HepG2 (cell line): Measurements from ENCODE around the gene ARHGAP45. TPM values are rescaled to one million over a fixed set of nuclear protein-coding genes. Genes with fewer than 3 reads are reported as not detected.

Experiments used
- ATRX ChIP-seq: sonication (generic); formaldehyde crosslinking; IDR thresholded peaks from 2 replicates; pipeline ENCODE4 v1.4.0; 2020; ENCODE audit warnings: missing genetic modification reagents, borderline replicate concordance
- CBX5 ChIP-seq: sonication (generic); formaldehyde crosslinking; IDR thresholded peaks from 2 replicates; pipeline ENCODE4 v1.4.0; 2020; ENCODE audit warnings: missing genetic modification reagents, borderline replicate concordance
- DMAP1 ChIP-seq: IDR thresholded peaks from 2 replicates; pipeline ENCODE4 v1.6.1; 2016
- E2F1 ChIP-seq: sonication (generic); formaldehyde crosslinking; IDR thresholded peaks from 2 replicates; pipeline ENCODE4 v1.5.0; 2020; ENCODE audit warnings: missing genetic modification reagents
- GABPA ChIP-seq, 2 experiments: IDR thresholded peaks; 2 replicates each; pipeline ENCODE4 v1.6.1; 2011 to 2016; ENCODE audit warnings: low read depth in 2 of 2, low read length in 1 of 2, missing biosample characterization in 1 of 2, missing genetic modification characterization in 1 of 2
- KDM2A ChIP-seq: sonication (generic); formaldehyde crosslinking; IDR thresholded peaks from 2 replicates; pipeline ENCODE4 v1.4.0; 2020; ENCODE audit warnings: low read depth, missing genetic modification reagents, borderline replicate concordance
- KDM4B ChIP-seq: sonication (generic); formaldehyde crosslinking; IDR thresholded peaks from 2 replicates; pipeline ENCODE4 v1.4.0; 2020; ENCODE audit warnings: missing genetic modification reagents
- MIER3 ChIP-seq: IDR thresholded peaks from 2 replicates; pipeline ENCODE4 v1.6.1; 2016; ENCODE audit warnings: missing compliant biosample characterization, borderline replicate concordance
- PATZ1 ChIP-seq: sonication (generic); formaldehyde crosslinking; IDR thresholded peaks from 2 replicates; pipeline ENCODE4 v1.4.0; 2020; ENCODE audit warnings: missing genetic modification reagents
- PPARG ChIP-seq: conservative IDR thresholded peaks from 2 replicates; pipeline ENCODE4 v1.6.1; 2016; ENCODE audit warnings: missing biosample characterization, missing genetic modification reagents
- THAP9 ChIP-seq: sonication (generic); formaldehyde crosslinking; IDR thresholded peaks from 2 replicates; pipeline ENCODE4; 2020; ENCODE audit warnings: missing genetic modification reagents, mild to moderate bottlenecking, borderline replicate concordance
- XRCC5 ChIP-seq: fragments of 200-400 bp; formaldehyde crosslinking; optimal IDR thresholded peaks from 2 replicates; pipeline ENCODE3; 2017; ENCODE audit warnings: mild to moderate bottlenecking, low read length
- ZBTB49 ChIP-seq: sonication (generic); formaldehyde crosslinking; IDR thresholded peaks from 2 replicates; pipeline ENCODE4 v1.4.0; 2020; ENCODE audit warnings: missing genetic modification reagents, borderline replicate concordance
- ZFP91 ChIP-seq: sonication (generic); formaldehyde crosslinking; IDR thresholded peaks from 2 replicates; pipeline ENCODE4 v1.9.0; 2022; ENCODE audit warnings: missing genetic modification reagents, mild to moderate bottlenecking, borderline replicate concordance
- ZFY ChIP-seq: sonication (generic); formaldehyde crosslinking; IDR thresholded peaks from 2 replicates; pipeline ENCODE4 v1.4.0; 2020; ENCODE audit warnings: missing genetic modification reagents
- ZNF34 ChIP-seq: sonication (generic); formaldehyde crosslinking; IDR thresholded peaks from 2 replicates; pipeline ENCODE4 v1.4.0; 2020; ENCODE audit warnings: mild to moderate bottlenecking, missing genetic modification reagents, borderline replicate concordance
- ZNF451 ChIP-seq: sonication (generic); formaldehyde crosslinking; IDR thresholded peaks from 2 replicates; pipeline ENCODE4 v1.5.0; 2020; ENCODE audit warnings: mild to moderate bottlenecking, missing genetic modification reagents
- ZNF501 ChIP-seq: sonication (generic); formaldehyde crosslinking; IDR thresholded peaks from 2 replicates; pipeline ENCODE4 v1.5.1; 2020; ENCODE audit warnings: mild to moderate bottlenecking, moderate library complexity, missing genetic modification reagents
- ZNF589 ChIP-seq: sonication (generic); formaldehyde crosslinking; conservative IDR thresholded peaks from 2 replicates; pipeline ENCODE4 v1.8.0; 2022; ENCODE audit warnings: mild to moderate bottlenecking, moderate library complexity, missing genetic modification reagents
- polyA plus RNA-seq, 8 experiments: library from polyadenylated mRNA; depleted of rRNA in 3 of 8; stranded (reverse) in 7 of 8; unstranded in 1 of 8; fragments of >200 nt; fragmentation: Illumina TruSeq in 4 of 8; extraction: Trizol in 4 of 8; gene quantifications; 2 replicates each; pipeline versions ENCODE4 v1.2.1 to v1.2.3, GENCODE V29; 2011 to 2016; ENCODE audit warnings: low read depth in 4 of 8, missing spikeins in 1 of 8, mixed read lengths in 1 of 8; ENCODE audit not compliant: insufficient read depth in 1 of 8
- total RNA-seq, 5 experiments: library from RNA; depleted of rRNA; stranded (reverse); fragments of >200 nt; fragmentation: Illumina TruSeq; extraction: Trizol; gene quantifications; 2 replicates each; pipeline ENCODE4 v1.2.3, GENCODE V29; 2016; ENCODE audit warnings: low read depth in 1 of 5

ARHGAP45 gene
- total and polyA plus RNA-seq, 2 of the 13 experiments (the other 11 are each of a cell fraction or from before 2014, with no cell fraction given) = 0.84 to 32.0 TPM

GRCh38 chr19:1020868-1021425, 46.0 kb upstream of the ARHGAP45 start, which contains the start of gene TMEM259 (continued):
- TF ChIP-seq ZFP91 (CRISPR knock-in tag) = peak; percentile 69; the same call in 1 of the 2 replicates
- no peak for TF ChIP-seq ZNF451 (CRISPR knock-in tag)
- 0 out of 2 replicates have a peak, but pooled peaks have one; percentile 34 for TF ChIP-seq ZNF34 (CRISPR knock-in tag)
- TF ChIP-seq GABPA (IDR thresholded peaks at IDR 0.05; ENCODE audit: low read depth, low read length) = peak; percentile 36
- TF ChIP-seq GABPA (CRISPR knock-in tag; IDR thresholded peaks at IDR 0.05; ENCODE audit: low read depth) = no peak
- TF ChIP-seq ZNF501 = 0 out of 2 replicates have a peak, but pooled peaks have one; percentile 44
- peak; percentile 41; the same call in 1 of the 2 replicates for TF ChIP-seq PATZ1 (CRISPR knock-in tag)
- TF ChIP-seq ZFY (CRISPR knock-in tag) = peak; percentile 84
- no peak for TF ChIP-seq ZBTB49 (CRISPR knock-in tag)
- TF ChIP-seq ATRX = no peak
- 0 out of 2 replicates have a peak, but pooled peaks have one; percentile 24 for TF ChIP-seq THAP9 (CRISPR knock-in tag)
- no peak for TF ChIP-seq E2F1 (CRISPR knock-in tag)
- peak; percentile 17; the same call in 1 of the 2 replicates for TF ChIP-seq PPARG (CRISPR knock-in tag)
- TF ChIP-seq MIER3 (CRISPR knock-in tag) = peak; percentile 13; the same call in 1 of the 2 replicates
- peak; percentile 70 for TF ChIP-seq DMAP1
- no peak for TF ChIP-seq CBX5
- peak; percentile 85 for TF ChIP-seq KDM2A
- peak; percentile 19; the same call in 1 of the 2 replicates for TF ChIP-seq ZNF589
- peak; percentile 63 for TF ChIP-seq XRCC5
- TF ChIP-seq KDM4B = 0 out of 2 replicates have a peak, but pooled peaks have one; percentile 9
